ENCODE measurements around the gene SOWAHC. TPM values are rescaled to one million over a fixed set of nuclear protein-coding genes. Genes with fewer than 3 reads are reported as not detected.

The SOWAHC gene
- total and polyA plus RNA-seq, 2 of the 13 experiments (the other 11 are each of a cell fraction or from before 2014, with no cell fraction given): 21.2 to 22.5 TPM

DNA sequence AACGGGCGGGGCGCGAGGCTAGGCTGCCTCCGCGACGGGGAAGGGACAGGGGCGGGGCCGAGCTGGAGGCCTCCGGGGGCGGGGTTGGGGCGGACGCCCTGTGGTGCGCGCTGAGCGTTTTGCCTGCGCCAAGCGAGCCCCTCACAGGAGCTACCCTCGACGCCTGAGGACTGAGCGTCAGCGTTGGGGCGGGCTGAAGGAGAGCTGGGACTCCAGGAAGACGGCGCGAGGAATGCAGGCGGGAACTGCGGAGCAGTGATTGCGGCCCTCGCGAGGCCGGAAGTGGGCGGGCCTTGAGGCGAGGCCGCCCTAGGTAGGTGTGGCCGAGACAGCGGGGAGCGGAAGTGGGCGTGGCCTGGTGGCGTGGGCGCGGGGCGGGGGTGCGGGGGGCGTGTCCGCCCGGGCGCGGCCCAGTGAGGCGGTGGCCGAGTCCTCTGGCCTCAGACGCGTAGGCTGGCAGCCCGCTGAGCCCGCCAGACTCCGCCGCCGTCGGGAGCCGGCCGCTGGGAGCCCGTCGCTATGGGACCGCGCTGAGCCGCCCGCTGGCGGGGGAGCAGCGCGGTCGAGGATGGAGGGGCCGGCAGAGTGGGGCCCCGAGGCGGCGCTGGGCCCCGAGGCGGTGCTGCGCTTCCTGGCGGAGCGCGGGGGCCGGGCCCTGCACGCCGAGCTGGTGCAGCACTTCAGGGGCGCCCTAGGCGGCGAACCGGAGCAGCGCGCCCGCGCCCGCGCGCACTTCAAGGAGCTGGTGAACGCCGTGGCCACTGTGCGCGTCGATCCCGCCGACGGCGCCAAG is at the start of gene SOWAHC, which contains the start of gene SEPTIN10 (continued):
- no peak for TF ChIP-seq ZKSCAN5 (CRISPR knock-in tag; IDR thresholded peaks at IDR 0.05)
- TF ChIP-seq HOXA3 (CRISPR knock-in tag; IDR thresholded peaks at IDR 0.05): peak; percentile 94; the same call in 1 of the 2 replicates
- 0 out of 2 replicates have a peak, but pooled peaks have one; percentile 52 for TF ChIP-seq PBX3 (CRISPR knock-in tag; IDR thresholded peaks at IDR 0.05; ENCODE audit: borderline replicate concordance)
- TF ChIP-seq NR2F1 (CRISPR knock-in tag; IDR thresholded peaks at IDR 0.05): no peak
- peak; percentile 64; the same call in 1 of the 2 replicates for TF ChIP-seq ZNF350 (CRISPR knock-in tag; IDR thresholded peaks at IDR 0.05; ENCODE audit: borderline replicate concordance, low read depth)
- peak; percentile 92; the same call in 1 of the 2 replicates for TF ChIP-seq ZNF761 (CRISPR knock-in tag; conservative IDR thresholded peaks at IDR 0.05)
- 0 out of 2 replicates have a peak, but pooled peaks have one; percentile 75 for TF ChIP-seq KLF15 (CRISPR knock-in tag; IDR thresholded peaks at IDR 0.05; ENCODE audit: borderline replicate concordance)
- peak; percentile 96 for TF ChIP-seq TARDBP (CRISPR knock-in tag; IDR thresholded peaks at IDR 0.05)
- TF ChIP-seq, protein P1, sequence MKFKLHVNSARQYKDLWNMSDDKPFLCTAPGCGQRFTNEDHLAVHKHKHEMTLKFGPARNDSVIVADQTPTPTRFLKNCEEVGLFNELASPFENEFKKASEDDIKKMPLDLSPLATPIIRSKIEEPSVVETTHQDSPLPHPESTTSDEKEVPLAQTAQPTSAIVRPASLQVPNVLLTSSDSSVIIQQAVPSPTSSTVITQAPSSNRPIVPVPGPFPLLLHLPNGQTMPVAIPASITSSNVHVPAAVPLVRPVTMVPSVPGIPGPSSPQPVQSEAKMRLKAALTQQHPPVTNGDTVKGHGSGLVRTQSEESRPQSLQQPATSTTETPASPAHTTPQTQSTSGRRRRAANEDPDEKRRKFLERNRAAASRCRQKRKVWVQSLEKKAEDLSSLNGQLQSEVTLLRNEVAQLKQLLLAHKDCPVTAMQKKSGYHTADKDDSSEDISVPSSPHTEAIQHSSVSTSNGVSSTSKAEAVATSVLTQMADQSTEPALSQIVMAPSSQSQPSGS (CRISPR knock-in tag; IDR thresholded peaks at IDR 0.05): peak; percentile 88
- peak; percentile 67; the same call in 1 of the 2 replicates for TF ChIP-seq ZNF343 (CRISPR knock-in tag; IDR thresholded peaks at IDR 0.05)
- TF ChIP-seq ZGPAT (CRISPR knock-in tag; IDR thresholded peaks at IDR 0.05): peak; percentile 84; the same call in 1 of the 2 replicates
- TF ChIP-seq CCDC6 (CRISPR knock-in tag; IDR thresholded peaks at IDR 0.05): peak; percentile 96
- 0 out of 2 replicates have a peak, but pooled peaks have one; percentile 21 for TF ChIP-seq SIN3B (IDR thresholded peaks at IDR 0.05; ENCODE audit: low read length)
- TF ChIP-seq ZNF720 (CRISPR knock-in tag; IDR thresholded peaks at IDR 0.05): no peak
- TF ChIP-seq, protein P2, sequence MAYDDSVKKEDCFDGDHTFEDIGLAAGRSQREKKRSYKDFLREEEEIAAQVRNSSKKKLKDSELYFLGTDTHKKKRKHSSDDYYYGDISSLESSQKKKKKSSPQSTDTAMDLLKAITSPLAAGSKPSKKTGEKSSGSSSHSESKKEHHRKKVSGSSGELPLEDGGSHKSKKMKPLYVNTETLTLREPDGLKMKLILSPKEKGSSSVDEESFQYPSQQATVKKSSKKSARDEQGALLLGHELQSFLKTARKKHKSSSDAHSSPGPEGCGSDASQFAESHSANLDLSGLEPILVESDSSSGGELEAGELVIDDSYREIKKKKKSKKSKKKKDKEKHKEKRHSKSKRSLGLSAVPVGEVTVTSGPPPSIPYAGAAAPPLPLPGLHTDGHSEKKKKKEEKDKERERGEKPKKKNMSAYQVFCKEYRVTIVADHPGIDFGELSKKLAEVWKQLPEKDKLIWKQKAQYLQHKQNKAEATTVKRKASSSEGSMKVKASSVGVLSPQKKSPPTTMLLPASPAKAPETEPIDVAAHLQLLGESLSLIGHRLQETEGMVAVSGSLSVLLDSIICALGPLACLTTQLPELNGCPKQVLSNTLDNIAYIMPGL (CRISPR knock-in tag; IDR thresholded peaks at IDR 0.05; ENCODE audit: borderline replicate concordance in 1 of 2, low read depth in 1 of 2): peak; percentile 85 to 89; a peak in 3 of 4 replicates
- peak; percentile 89 for TF ChIP-seq DRAP1 (CRISPR knock-in tag; IDR thresholded peaks at IDR 0.05)
- peak; percentile 80; the same call in 1 of the 2 replicates for TF ChIP-seq KMT2B (CRISPR knock-in tag; IDR thresholded peaks at IDR 0.05)
- TF ChIP-seq ZFP91 (CRISPR knock-in tag; IDR thresholded peaks at IDR 0.05; ENCODE audit: borderline replicate concordance): peak; percentile 78
- peak; percentile 67 for TF ChIP-seq GATA4 (IDR thresholded peaks at IDR 0.05; ENCODE audit: borderline replicate concordance, low read depth)
- TF ChIP-seq ZNF432 (CRISPR knock-in tag; IDR thresholded peaks at IDR 0.05; ENCODE audit: borderline replicate concordance): no peak
